HepG2 (cell line): ENCODE results near the gene UBE2O. TPM values are rescaled to one million over a fixed set of nuclear protein-coding genes. Genes with fewer than 3 reads are reported as not detected.

Source experiments
- ATAC-seq: fragments of 200-7000 bp; cut with Tn5 transposase; 3 replicates; pipeline ENCODE4 v1.9.1; 2020; ENCODE audit warnings: mild to moderate bottlenecking, moderate library complexity
- BruUV-seq: library from RNA; stranded (reverse); fragments of 400-500 nt; replicated peaks from 2 replicates; lab custom pipeline; 2021; lab: Mats Ljungman, UMichigan
- CTCF ChIA-PET: fragments of 300-600 bp; formaldehyde crosslinking; extraction: SDS; loops from one replicate; lab custom pipeline; 2021; ENCODE audit warnings: low total read pairs, inconsistent platforms, low intra/inter-chr PET ratio; lab: Yijun Ruan, JAX
- POLR2A ChIA-PET: fragments of 350-600 bp; sonication (Branson Sonifier 250); formaldehyde crosslinking; loops from one replicate; lab custom pipeline; 2020; ENCODE audit warnings: antibody characterized with exemption, inconsistent platforms; lab: Yijun Ruan, JAX
- DNase-seq: peaks from one replicate; pipeline ENCODE4 v3.0.0-alpha.2; 2015; ENCODE audit warnings: low spot score
- FAIRE-seq: peaks from 3 replicates; lab custom pipeline; 2011; peaks lifted over from hg19 to GRCh38; lab: Jason Lieb, UNC
- H2AFZ ChIP-seq: one replicate; pipeline ENCODE4 v1.6.1; 2011; ENCODE audit warnings: low read length, inconsistent platforms
- H3K27ac ChIP-seq: fragments of 300-600 bp; 3 replicates; pipeline ENCODE4 v1.8.0; 2011; ENCODE audit warnings: mixed run types, mild to moderate bottlenecking, mixed read lengths, low read length, inconsistent platforms; ENCODE audit not compliant: insufficient read depth; ENCODE audit errors: extremely low read length
- H3K27me3 ChIP-seq, 2 experiments: fragments of 200-600 bp in 1 of 2; 2 replicates in 1 of 2; 3 replicates in 1 of 2; pipeline versions ENCODE4 v1.6.0 to v1.8.0; 2011; ENCODE audit warnings: low read length in 2 of 2, mild to moderate bottlenecking in 2 of 2, moderate library complexity in 2 of 2, inconsistent platforms in 1 of 2; ENCODE audit not compliant: insufficient read depth in 2 of 2, control insufficient read depth in 1 of 2
- H3K36me3 ChIP-seq, 2 experiments: fragments of 200-600 bp in 1 of 2; replicated peaks in 1 of 2; 2 replicates in 1 of 2; 3 replicates in 1 of 2; pipeline versions ENCODE4 v1.5.1 to v1.8.0; 2011; ENCODE audit warnings: low read length in 2 of 2, inconsistent platforms in 1 of 2; ENCODE audit not compliant: insufficient read depth in 2 of 2, control insufficient read depth in 1 of 2
- H3K4me1 ChIP-seq: 2 replicates; pipeline ENCODE4 v1.5.1; 2012; ENCODE audit warnings: low read length, inconsistent platforms; ENCODE audit not compliant: insufficient read depth
- H3K4me2 ChIP-seq: 2 replicates; pipeline ENCODE4 v1.6.0; 2011; ENCODE audit warnings: low read depth, low read length, inconsistent platforms
- H3K4me3 ChIP-seq, 3 experiments: fragments of 200-600 bp in 1 of 3; sonication (generic), shearing (Covaris generic) in 1 of 3; replicated peaks in 1 of 3; 2 replicates each; pipeline ENCODE4 v1.5.1; 2011 to 2016; ENCODE audit warnings: low read length in 3 of 3, inconsistent platforms in 2 of 3, low read depth in 2 of 3, mild to moderate bottlenecking in 2 of 3, control low read depth in 1 of 3, mixed read lengths in 1 of 3; ENCODE audit not compliant: insufficient read depth in 1 of 3
- H3K79me2 ChIP-seq: one replicate; pipeline ENCODE4 v1.6.1; 2011; ENCODE audit warnings: low read length, inconsistent platforms; ENCODE audit not compliant: insufficient read depth
- H3K9ac ChIP-seq: 2 replicates; pipeline ENCODE4 v1.6.0; 2011; ENCODE audit warnings: mild to moderate bottlenecking, low read depth, low read length, inconsistent platforms; ENCODE audit not compliant: insufficient read depth
- H3K9me3 ChIP-seq: 2 replicates; pipeline ENCODE4 v1.5.1; 2012; ENCODE audit warnings: mild to moderate bottlenecking, low read length
- H4K20me1 ChIP-seq: 2 replicates; pipeline ENCODE4 v1.6.0; 2011; ENCODE audit warnings: inconsistent platforms, mild to moderate bottlenecking, low read length, moderate library complexity; ENCODE audit not compliant: insufficient read depth
- ATRX ChIP-seq: sonication (generic); formaldehyde crosslinking; IDR thresholded peaks from 2 replicates; pipeline ENCODE4 v1.4.0; 2020; ENCODE audit warnings: missing genetic modification reagents, borderline replicate concordance
- POGZ ChIP-seq: sonication (generic); formaldehyde crosslinking; IDR thresholded peaks from 2 replicates; pipeline ENCODE4 v1.4.0; 2020; ENCODE audit warnings: mild to moderate bottlenecking, missing genetic modification reagents
- RBM22 ChIP-seq: fragments of 200-400 bp; formaldehyde crosslinking; optimal IDR thresholded peaks from 2 replicates; pipeline ENCODE3; 2017; ENCODE audit warnings: mild to moderate bottlenecking, low read length, moderate library complexity
- ZBTB33 ChIP-seq: sonication (generic); formaldehyde crosslinking; IDR thresholded peaks from 2 replicates; pipeline ENCODE4 v1.4.0; 2020; ENCODE audit warnings: missing genetic modification reagents
- ZNF20 ChIP-seq: sonication (generic); formaldehyde crosslinking; IDR thresholded peaks from 2 replicates; pipeline ENCODE4 v1.4.0; 2020; ENCODE audit warnings: mild to moderate bottlenecking, moderate library complexity, missing genetic modification reagents
- ZNF224 ChIP-seq: sonication (generic); formaldehyde crosslinking; IDR thresholded peaks from 2 replicates; pipeline ENCODE4 v1.5.0; 2020; ENCODE audit warnings: mild to moderate bottlenecking, missing genetic modification reagents
- ZXDC ChIP-seq: sonication (generic); formaldehyde crosslinking; IDR thresholded peaks from 2 replicates; pipeline ENCODE4 v1.5.0; 2020; ENCODE audit warnings: mild to moderate bottlenecking, missing genetic modification reagents
- WGBS: methylation state at CpG from one replicate; pipeline ENCODE4 v1.1.6; 2017; ENCODE audit warnings: low lambda C conversion rate; 5-methylcytosine and 5-hydroxymethylcytosine counted together
- in situ Hi-C: cut with HindIII; loops from 2 replicates; pipeline ENCODE4 v1.10.0; 2017; ENCODE audit warnings: low pct_unique_long_range_greater_than_20kb; ENCODE audit not compliant: extremely low pct_ligation_motif_present
- intact Hi-C: fragments of 100-400 bp; cut with micrococcal nuclease; formaldehyde crosslinking; loops from one replicate; pipeline ENCODE4 v1.10.0; 2022; ENCODE audit not compliant: unreplicated experiment
- polyA plus RNA-seq, 8 experiments: library from polyadenylated mRNA; depleted of rRNA in 3 of 8; stranded (reverse) in 7 of 8; unstranded in 1 of 8; fragments of >200 nt; fragmentation: Illumina TruSeq in 4 of 8; extraction: Trizol in 4 of 8; gene quantifications; 2 replicates each; pipeline versions ENCODE4 v1.2.1 to v1.2.3, GENCODE V29; 2011 to 2016; ENCODE audit warnings: low read depth in 4 of 8, missing spikeins in 1 of 8, mixed read lengths in 1 of 8; ENCODE audit not compliant: insufficient read depth in 1 of 8
- total RNA-seq, 5 experiments: library from RNA; depleted of rRNA; stranded (reverse); fragments of >200 nt; fragmentation: Illumina TruSeq; extraction: Trizol; gene quantifications; 2 replicates each; pipeline ENCODE4 v1.2.3, GENCODE V29; 2016; ENCODE audit warnings: low read depth in 1 of 5
- TF ChIP-seq, protein P1 (sequence below): sonication (generic); formaldehyde crosslinking; IDR thresholded peaks from 2 replicates; pipeline ENCODE4 v1.5.0; 2020; ENCODE audit warnings: mild to moderate bottlenecking, missing genetic modification reagents, borderline replicate concordance

Gene UBE2O
- total and polyA plus RNA-seq, 2 of the 13 experiments (the other 11 are each of a cell fraction or from before 2014, with no cell fraction given), result 21.5 to 23.5 TPM

DNA sequence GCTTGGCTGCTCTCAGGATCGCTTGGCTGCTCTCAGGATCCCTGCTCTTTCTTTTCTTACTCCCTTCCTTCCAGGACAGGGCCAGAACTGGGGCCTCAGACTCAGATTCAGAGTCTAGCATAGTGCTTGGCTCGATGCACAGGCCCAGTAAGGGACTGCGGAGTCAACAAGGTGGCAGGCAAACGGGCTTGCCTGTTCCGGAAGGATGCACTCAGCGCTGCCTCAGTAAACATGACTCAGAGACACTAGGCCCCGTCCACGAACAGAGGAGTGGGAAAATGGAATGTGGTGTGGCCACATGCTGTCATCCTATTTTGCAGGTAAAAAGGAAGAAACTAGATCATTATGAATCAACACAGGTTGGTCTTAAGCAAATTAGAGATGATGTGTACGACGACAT lies 58.8 kb downstream of the UBE2O start:
- ATAC-seq (no peak), DNase-seq (no peak), FAIRE-seq (no peak)
- H3K27me3 ChIP-seq, result no peaks in the 10 kb centered on the region
- intact Hi-C loops, result no loop called here
- 96% methylated on average over 10 of the region's 10 CpGs for WGBS
- TF ChIP-seq ZBTB33 (CRISPR knock-in tag) (0 out of 2 replicates have a peak, but pooled peaks have one; percentile 10), ATRX (CRISPR knock-in tag) (no peak)
- H3K9ac ChIP-seq, result no peak overlapping the region
- no peaks in the 10 kb centered on the region for H3K9me3 ChIP-seq
- no peak overlapping the region for H3K4me3 ChIP-seq
- peaks cover 5% of the 10 kb centered on the region; the same call in 1 of the 2 replicates for H4K20me1 ChIP-seq
- BruUV-seq, result no TSS peak
- H3K27ac ChIP-seq, result no peak overlapping the region
- ChIA-PET CTCF (no interaction called here), POLR2A (interaction anchor here (0.8 kb wide), 1 partner anchor 19 kb away, joined by 3 read pairs; no protein-coding TSS in a partner anchor)
- no peak overlapping the region for H2AFZ ChIP-seq
- peaks cover 8% of the 10 kb centered on the region; the same call in 1 of the 2 replicates for H3K4me1 ChIP-seq
- H3K36me3 ChIP-seq, result peaks cover 51 to 64% of the 10 kb centered on the region in 2 experiments
- H3K79me2 ChIP-seq, result no peaks in the 10 kb centered on the region
- no peak overlapping the region for H3K4me2 ChIP-seq
- in situ Hi-C loops, result no loop called here

GRCh38 chr17:76391200-76391715 lies 61.7 kb downstream of the UBE2O start:
- H3K9ac ChIP-seq, result no peak overlapping the region
- H3K9me3 ChIP-seq, result no peaks in the 10 kb centered on the region
- no peak overlapping the region for H3K27ac ChIP-seq
- ATAC-seq, result peak; percentile 1; the same call in 1 of the 3 replicates
- H3K4me2 ChIP-seq, result no peak overlapping the region
- WGBS, result 98% methylated on average over 16 of the region's 21 CpGs
- no peak for DNase-seq
- no peak overlapping the region for H2AFZ ChIP-seq
- H3K79me2 ChIP-seq, result peaks cover 9% of the 10 kb centered on the region
- FAIRE-seq, result no peak
- peaks cover 26% of the 10 kb centered on the region; the same call in 1 of the 2 replicates for H4K20me1 ChIP-seq
- H3K36me3 ChIP-seq, result peaks cover 42 to 53% of the 10 kb centered on the region in 2 experiments
- no peak overlapping the region for H3K4me3 ChIP-seq
- TSS peak; percentile 24 for BruUV-seq
- POLR2A ChIA-PET, result interaction anchor here (1.4 to 20.9 kb wide), 3 partner anchors 10 to 31 kb away, joined by 4 to 1379 read pairs (median 163); partner anchors contain the start of gene PRPSAP1
- in situ Hi-C loops, result no loop called here
- intact Hi-C loops, result no loop called here
- CTCF ChIA-PET, result no interaction called here
- peaks cover 26% of the 10 kb centered on the region for H3K4me1 ChIP-seq
- H3K27me3 ChIP-seq, result no peaks in the 10 kb centered on the region
- no peak for TF ChIP-seq ZXDC (CRISPR knock-in tag)
- TF ChIP-seq, protein P1, sequence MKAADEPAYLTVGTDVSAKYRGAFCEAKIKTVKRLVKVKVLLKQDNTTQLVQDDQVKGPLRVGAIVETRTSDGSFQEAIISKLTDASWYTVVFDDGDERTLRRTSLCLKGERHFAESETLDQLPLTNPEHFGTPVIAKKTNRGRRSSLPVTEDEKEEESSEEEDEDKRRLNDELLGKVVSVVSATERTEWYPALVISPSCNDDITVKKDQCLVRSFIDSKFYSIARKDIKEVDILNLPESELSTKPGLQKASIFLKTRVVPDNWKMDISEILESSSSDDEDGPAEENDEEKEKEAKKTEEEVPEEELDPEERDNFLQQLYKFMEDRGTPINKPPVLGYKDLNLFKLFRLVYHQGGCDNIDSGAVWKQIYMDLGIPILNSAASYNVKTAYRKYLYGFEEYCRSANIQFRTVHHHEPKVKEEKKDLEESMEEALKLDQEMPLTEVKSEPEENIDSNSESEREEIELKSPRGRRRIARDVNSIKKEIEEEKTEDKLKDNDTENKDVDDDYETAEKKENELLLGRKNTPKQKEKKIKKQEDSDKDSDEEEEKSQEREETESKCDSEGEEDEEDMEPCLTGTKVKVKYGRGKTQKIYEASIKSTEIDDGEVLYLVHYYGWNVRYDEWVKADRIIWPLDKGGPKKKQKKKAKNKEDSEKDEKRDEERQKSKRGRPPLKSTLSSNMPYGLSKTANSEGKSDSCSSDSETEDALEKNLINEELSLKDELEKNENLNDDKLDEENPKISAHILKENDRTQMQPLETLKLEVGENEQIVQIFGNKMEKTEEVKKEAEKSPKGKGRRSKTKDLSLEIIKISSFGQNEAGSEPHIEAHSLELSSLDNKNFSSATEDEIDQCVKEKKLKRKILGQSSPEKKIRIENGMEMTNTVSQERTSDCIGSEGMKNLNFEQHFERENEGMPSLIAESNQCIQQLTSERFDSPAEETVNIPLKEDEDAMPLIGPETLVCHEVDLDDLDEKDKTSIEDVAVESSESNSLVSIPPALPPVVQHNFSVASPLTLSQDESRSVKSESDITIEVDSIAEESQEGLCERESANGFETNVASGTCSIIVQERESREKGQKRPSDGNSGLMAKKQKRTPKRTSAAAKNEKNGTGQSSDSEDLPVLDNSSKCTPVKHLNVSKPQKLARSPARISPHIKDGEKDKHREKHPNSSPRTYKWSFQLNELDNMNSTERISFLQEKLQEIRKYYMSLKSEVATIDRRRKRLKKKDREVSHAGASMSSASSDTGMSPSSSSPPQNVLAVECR, result no peak
- TF ChIP-seq POGZ, result no peak
- TF ChIP-seq RBM22, result peak; percentile 93
- TF ChIP-seq ZNF224 (CRISPR knock-in tag), result no peak
- no peak for TF ChIP-seq ZNF20 (CRISPR knock-in tag)
